ENCODE data around the gene HBG1. TPM values are rescaled to one million over a fixed set of nuclear protein-coding genes. Genes with fewer than 3 reads are reported as not detected.
"Not testable (repeated sequence)": the region's sequence is repeated elsewhere in the genome, so short reads cannot be mapped to it uniquely, and the experiment has no call there.

Gene HBG1
- total RNA-seq, 1 experiment from 2014 or later, result 2.3 TPM

GRCh38 chr11:5250543-5251204, 1.0 kb upstream of the HBG1 start:
- Histone ChIP-seq H3K4me1 (ENCODE audit: control insufficient read depth, insufficient read depth, low read length) (no peaks in the 10 kb centered on the region), H3K27ac (ENCODE audit: low read length) (no peak overlapping the region), H3K27me3 (ENCODE audit: control insufficient read depth, insufficient read depth, low read length) (no peaks in the 10 kb centered on the region), H3K36me3 (ENCODE audit: control insufficient read depth, insufficient read depth, low read length) (no peaks in the 10 kb centered on the region), H3K9me3 (ENCODE audit: control insufficient read depth, insufficient read depth, low read depth, low read length) (no peaks in the 10 kb centered on the region), H3K4me3 (ENCODE audit: low read depth in 2 of 2, low read length in 2 of 2) (no peak overlapping the region)
- in situ Hi-C loops (cut with HindIII; ENCODE audit: low pct_unique_long_range_greater_than_20kb, low sequenced_read_pairs), result no loop called here
- no peak for TF ChIP-seq CTCF (IDR thresholded peaks at IDR 0.05)
- TF ChIP-seq TCF7L2 (IDR thresholded peaks at IDR 0.05; ENCODE audit: low read depth, low read length), result no peak
- no peak for TF ChIP-seq REST (IDR thresholded peaks at IDR 0.05; ENCODE audit: insufficient read depth in 1 of 2, low read depth in 2 of 2, low read length in 1 of 2)
- TF ChIP-seq POLR2AphosphoS5 (IDR thresholded peaks at IDR 0.05; ENCODE audit: low read depth, low read length), result no peak
- no peak for TF ChIP-seq SIN3A (IDR thresholded peaks at IDR 0.05; ENCODE audit: borderline replicate concordance, insufficient read depth, low read depth, low read length)
- BruUV-seq (replicated peaks), result no TSS peak
- DNase-seq (ENCODE audit: low read depth, low spot score) (no peak), ATAC-seq (no peak)
- POLR2A ChIA-PET, result no interaction called here
- CTCF ChIA-PET, result no interaction called here
- intact Hi-C loops (cut with micrococcal nuclease; ENCODE audit: unreplicated experiment), result no loop called here

- POLR2A ChIA-PET; intact Hi-C loops (cut with micrococcal nuclease; ENCODE audit: unreplicated experiment); ATAC-seq; BruUV-seq (replicated peaks); CTCF ChIA-PET; H3K36me3 ChIP-seq (ENCODE audit: control insufficient read depth, insufficient read depth, low read length); H3K27ac ChIP-seq (ENCODE audit: low read length); H3K27me3 ChIP-seq (ENCODE audit: control insufficient read depth, insufficient read depth, low read length); H3K4me1 ChIP-seq (ENCODE audit: control insufficient read depth, insufficient read depth, low read length); H3K9me3 ChIP-seq (ENCODE audit: control insufficient read depth, insufficient read depth, low read depth, low read length); in situ Hi-C loops (cut with HindIII; ENCODE audit: low pct_unique_long_range_greater_than_20kb, low sequenced_read_pairs); DNase-seq (ENCODE audit: low read depth, low spot score); H3K4me3 ChIP-seq (ENCODE audit: low read depth in 2 of 2, low read length in 2 of 2): not testable (repeated sequence)
Observed at GRCh38 chr11:5248498-5248897, 1.2 kb downstream of the HBG1 start.

- POLR2A ChIA-PET, result no interaction called here
- intact Hi-C loops (cut with micrococcal nuclease; ENCODE audit: unreplicated experiment), result no loop called here
- ATAC-seq (no peak), DNase-seq (ENCODE audit: low read depth, low spot score) (no peak)
- Histone ChIP-seq H3K4me3 (ENCODE audit: low read depth in 2 of 2, low read length in 2 of 2) (no peak overlapping the region), H3K9me3 (ENCODE audit: control insufficient read depth, insufficient read depth, low read depth, low read length) (no peaks in the 10 kb centered on the region), H3K27me3 (ENCODE audit: control insufficient read depth, insufficient read depth, low read length) (0 out of 2 replicates have a peak, but pooled peaks cover 2% of the 10 kb centered on the region), H3K36me3 (ENCODE audit: control insufficient read depth, insufficient read depth, low read length) (no peaks in the 10 kb centered on the region), H3K27ac (ENCODE audit: low read length) (no peak overlapping the region), H3K4me1 (ENCODE audit: control insufficient read depth, insufficient read depth, low read length) (no peaks in the 10 kb centered on the region)
- in situ Hi-C loops (cut with HindIII; ENCODE audit: low pct_unique_long_range_greater_than_20kb, low sequenced_read_pairs), result no loop called here
- no peak for TF ChIP-seq CTCF (IDR thresholded peaks at IDR 0.05)
- no peak for TF ChIP-seq SIN3A (IDR thresholded peaks at IDR 0.05; ENCODE audit: borderline replicate concordance, insufficient read depth, low read depth, low read length)
- TF ChIP-seq POLR2AphosphoS5 (IDR thresholded peaks at IDR 0.05; ENCODE audit: low read depth, low read length), result no peak
- TF ChIP-seq REST (IDR thresholded peaks at IDR 0.05; ENCODE audit: insufficient read depth in 1 of 2, low read depth in 2 of 2, low read length in 1 of 2), result no peak
- no peak for TF ChIP-seq TCF7L2 (IDR thresholded peaks at IDR 0.05; ENCODE audit: low read depth, low read length)
- CTCF ChIA-PET, result no interaction called here
- no TSS peak for BruUV-seq (replicated peaks)
Observed at GRCh38 chr11:5247472-5248192, 2.0 kb downstream of the HBG1 start.
